DOHH2 (cell line): ENCODE measurements around the gene CREBBP.

ENCODE experiments used
- H3F3A ChIP-seq: fragments of 200-600 bp; sonication (generic), shearing (Covaris generic); 2 replicates; pipeline ENCODE4 v1.6.0; 2016; ENCODE audit warnings: antibody characterized with exemption, mild to moderate bottlenecking; ENCODE audit not compliant: control insufficient read depth, insufficient read depth
- H3K27ac ChIP-seq: fragments of 200-600 bp; sonication (generic); 2 replicates; pipeline ENCODE4 v1.5.1; 2014; ENCODE audit warnings: low read depth, mild to moderate bottlenecking, low read length, moderate library complexity
- H3K27me3 ChIP-seq: fragments of 200-600 bp; sonication (generic); 2 replicates; pipeline ENCODE4 v1.6.1; 2014; ENCODE audit warnings: mild to moderate bottlenecking, low read length, mixed read lengths; ENCODE audit not compliant: control insufficient read depth
- H3K36me3 ChIP-seq: fragments of 200-600 bp; sonication (generic); 2 replicates; pipeline ENCODE4 v1.6.1; 2014; ENCODE audit warnings: mild to moderate bottlenecking, low read length, moderate library complexity, mixed read lengths; ENCODE audit not compliant: control insufficient read depth
- H3K4me1 ChIP-seq: fragments of 200-600 bp; sonication (generic); 2 replicates; pipeline ENCODE4 v1.6.1; 2014; ENCODE audit warnings: mild to moderate bottlenecking, low read length, mixed read lengths; ENCODE audit not compliant: control insufficient read depth
- H3K4me2 ChIP-seq: fragments of 200-600 bp; sonication (generic); 2 replicates; pipeline ENCODE4 v1.6.0; 2014; ENCODE audit warnings: mild to moderate bottlenecking, low read length, moderate library complexity
- H3K4me3 ChIP-seq: fragments of 200-600 bp; sonication (generic); 2 replicates; pipeline ENCODE4 v1.5.1; 2014; ENCODE audit warnings: mild to moderate bottlenecking, low read length, mixed read lengths
- H3K79me2 ChIP-seq: fragments of 200-600 bp; sonication (generic); 2 replicates; pipeline ENCODE4 v1.6.1; 2014; ENCODE audit warnings: mild to moderate bottlenecking, low read length, mixed read lengths; ENCODE audit not compliant: control insufficient read depth
- H3K9me2 ChIP-seq: fragments of 200-600 bp; sonication (generic); replicated peaks from 2 replicates; pipeline ENCODE4 v1.6.1; 2014; ENCODE audit warnings: mild to moderate bottlenecking, low read length, mixed read lengths; ENCODE audit not compliant: control insufficient read depth
- H3K9me3 ChIP-seq: fragments of 200-600 bp; sonication (generic); 2 replicates; pipeline ENCODE4 v1.6.1; 2014; ENCODE audit warnings: antibody characterized with exemption, low read length, mixed read lengths; ENCODE audit not compliant: control insufficient read depth, insufficient read depth
- H4K20me1 ChIP-seq: fragments of 200-600 bp; sonication (generic); 2 replicates; pipeline ENCODE4 v1.6.0; 2014; ENCODE audit warnings: low read depth, mild to moderate bottlenecking, antibody characterized with exemption, low read length, moderate library complexity; ENCODE audit not compliant: control insufficient read depth, insufficient read depth
- EZH2phosphoT487 ChIP-seq: fragments of 200-600 bp; sonication (generic); IDR thresholded peaks from 2 replicates; pipeline ENCODE4 v1.6.1; 2017; ENCODE audit warnings: borderline replicate concordance, mild to moderate bottlenecking, antibody characterized with exemption, low read length, moderate library complexity, mixed read lengths
- TF ChIP-seq, protein P1 (sequence below): fragments of 200-600 bp; sonication (generic); IDR thresholded peaks from one replicate; pipeline ENCODE4 v1.5.1; 2014; ENCODE audit warnings: antibody characterized with exemption, mild to moderate bottlenecking, low read depth, low read length; ENCODE audit not compliant: poor library complexity, severe bottlenecking

CREBBP gene

DNA sequence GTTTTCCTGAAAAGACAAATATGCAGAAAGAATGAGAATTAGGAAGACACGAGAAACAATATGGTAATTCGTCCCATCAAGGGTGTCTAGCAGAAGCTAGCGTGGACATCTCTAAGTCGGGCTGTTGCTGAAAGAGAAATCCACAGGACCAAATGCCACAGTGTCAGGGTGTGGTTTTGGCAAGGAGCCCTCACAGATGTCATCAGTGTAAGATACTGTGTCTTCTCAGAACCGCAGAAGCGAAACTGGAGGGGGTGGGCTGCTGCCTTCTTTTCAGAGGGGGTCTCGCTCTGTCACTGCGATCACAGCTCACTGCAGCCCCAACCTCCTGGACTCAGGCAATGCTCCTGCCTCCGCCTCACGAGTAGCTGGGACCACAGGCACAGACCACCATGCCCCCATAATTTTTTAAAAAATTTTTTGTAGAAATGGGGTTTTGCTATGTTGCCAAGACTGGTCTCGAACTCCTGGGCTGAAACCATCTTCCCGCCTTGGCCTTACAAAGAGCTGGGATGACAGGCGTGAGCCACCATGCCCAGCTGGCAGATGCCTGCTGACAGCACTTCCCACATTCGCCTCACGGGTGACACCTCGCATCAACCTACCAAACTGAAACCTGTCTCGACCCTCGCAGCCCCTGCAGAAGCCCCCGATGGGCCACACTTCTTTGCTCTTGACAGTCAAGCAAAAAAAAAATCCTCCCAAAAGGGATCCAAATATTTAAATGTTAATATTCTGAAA, 189.4 kb downstream of the CREBBP start:
- H3K4me2 ChIP-seq, result no peak overlapping the region
- no peaks in the 10 kb centered on the region for H3K9me2 ChIP-seq
- H4K20me1 ChIP-seq, result peaks cover 10% of the 10 kb centered on the region; the same call in 1 of the 2 replicates
- no peaks in the 10 kb centered on the region for H3F3A ChIP-seq
- H3K79me2 ChIP-seq, result peaks cover 58% of the 10 kb centered on the region
- H3K36me3 ChIP-seq, result peaks cover 76% of the 10 kb centered on the region
- no peaks in the 10 kb centered on the region for H3K9me3 ChIP-seq
- no peak for TF ChIP-seq EZH2phosphoT487
- TF ChIP-seq, protein P1, sequence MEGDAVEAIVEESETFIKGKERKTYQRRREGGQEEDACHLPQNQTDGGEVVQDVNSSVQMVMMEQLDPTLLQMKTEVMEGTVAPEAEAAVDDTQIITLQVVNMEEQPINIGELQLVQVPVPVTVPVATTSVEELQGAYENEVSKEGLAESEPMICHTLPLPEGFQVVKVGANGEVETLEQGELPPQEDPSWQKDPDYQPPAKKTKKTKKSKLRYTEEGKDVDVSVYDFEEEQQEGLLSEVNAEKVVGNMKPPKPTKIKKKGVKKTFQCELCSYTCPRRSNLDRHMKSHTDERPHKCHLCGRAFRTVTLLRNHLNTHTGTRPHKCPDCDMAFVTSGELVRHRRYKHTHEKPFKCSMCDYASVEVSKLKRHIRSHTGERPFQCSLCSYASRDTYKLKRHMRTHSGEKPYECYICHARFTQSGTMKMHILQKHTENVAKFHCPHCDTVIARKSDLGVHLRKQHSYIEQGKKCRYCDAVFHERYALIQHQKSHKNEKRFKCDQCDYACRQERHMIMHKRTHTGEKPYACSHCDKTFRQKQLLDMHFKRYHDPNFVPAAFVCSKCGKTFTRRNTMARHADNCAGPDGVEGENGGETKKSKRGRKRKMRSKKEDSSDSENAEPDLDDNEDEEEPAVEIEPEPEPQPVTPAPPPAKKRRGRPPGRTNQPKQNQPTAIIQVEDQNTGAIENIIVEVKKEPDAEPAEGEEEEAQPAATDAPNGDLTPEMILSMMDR, result no peak
- no peak overlapping the region for H3K27ac ChIP-seq
- no peaks in the 10 kb centered on the region for H3K27me3 ChIP-seq
- no peak overlapping the region for H3K4me3 ChIP-seq
- 0 out of 2 replicates have a peak, but pooled peaks cover 3% of the 10 kb centered on the region for H3K4me1 ChIP-seq

GRCh38 chr16:3690470-3690928, 190.0 kb downstream of the CREBBP start:
- H3K4me1 ChIP-seq, result 0 out of 2 replicates have a peak, but pooled peaks cover 3% of the 10 kb centered on the region
- no peaks in the 10 kb centered on the region for H3F3A ChIP-seq
- no peaks in the 10 kb centered on the region for H3K9me2 ChIP-seq
- H3K4me3 ChIP-seq, result no peak overlapping the region
- H3K36me3 ChIP-seq, result peaks cover 76% of the 10 kb centered on the region
- no peak overlapping the region for H3K4me2 ChIP-seq
- H4K20me1 ChIP-seq, result peaks cover 8% of the 10 kb centered on the region; the same call in 1 of the 2 replicates
- peaks cover 51% of the 10 kb centered on the region for H3K79me2 ChIP-seq
- H3K27me3 ChIP-seq, result no peaks in the 10 kb centered on the region
- TF ChIP-seq EZH2phosphoT487, result no peak
- TF ChIP-seq, protein P1, result peak; percentile 92
- no peaks in the 10 kb centered on the region for H3K9me3 ChIP-seq
- no peak overlapping the region for H3K27ac ChIP-seq

- Histone ChIP-seq H3K4me1 (0 out of 2 replicates have a peak, but pooled peaks cover 3% of the 10 kb centered on the region), H3F3A (no peaks in the 10 kb centered on the region), H3K36me3 (peaks cover 76% of the 10 kb centered on the region), H3K9me3 (no peaks in the 10 kb centered on the region), H3K4me3 (no peak overlapping the region), H4K20me1 (peaks cover 8% of the 10 kb centered on the region; the same call in 1 of the 2 replicates), H3K27me3 (no peaks in the 10 kb centered on the region), H3K79me2 (peaks cover 44% of the 10 kb centered on the region), H3K4me2 (no peak overlapping the region), H3K9me2 (no peaks in the 10 kb centered on the region), H3K27ac (no peak overlapping the region)
- TF ChIP-seq EZH2phosphoT487, result no peak
Measured at GRCh38 chr16:3689731-3690130, 190.8 kb downstream of the CREBBP start.

GRCh38 chr16:3687792-3688191, 192.7 kb downstream of the CREBBP start:
- Histone ChIP-seq H3K4me3 (no peak overlapping the region), H3K9me2 (no peaks in the 10 kb centered on the region), H3F3A (no peaks in the 10 kb centered on the region), H3K27ac (no peak overlapping the region), H3K9me3 (no peaks in the 10 kb centered on the region), H3K4me2 (no peak overlapping the region), H3K36me3 (peaks cover 82% of the 10 kb centered on the region), H3K4me1 (0 out of 2 replicates have a peak, but pooled peaks cover 3% of the 10 kb centered on the region), H3K79me2 (peaks cover 26% of the 10 kb centered on the region), H4K20me1 (peaks cover 4% of the 10 kb centered on the region; the same call in 1 of the 2 replicates), H3K27me3 (no peaks in the 10 kb centered on the region)
- TF ChIP-seq, protein P1, result no peak
- no peak for TF ChIP-seq EZH2phosphoT487
